Measurements from ENCODE around the gene HNRNPAB.

HNRNPAB gene

DNA sequence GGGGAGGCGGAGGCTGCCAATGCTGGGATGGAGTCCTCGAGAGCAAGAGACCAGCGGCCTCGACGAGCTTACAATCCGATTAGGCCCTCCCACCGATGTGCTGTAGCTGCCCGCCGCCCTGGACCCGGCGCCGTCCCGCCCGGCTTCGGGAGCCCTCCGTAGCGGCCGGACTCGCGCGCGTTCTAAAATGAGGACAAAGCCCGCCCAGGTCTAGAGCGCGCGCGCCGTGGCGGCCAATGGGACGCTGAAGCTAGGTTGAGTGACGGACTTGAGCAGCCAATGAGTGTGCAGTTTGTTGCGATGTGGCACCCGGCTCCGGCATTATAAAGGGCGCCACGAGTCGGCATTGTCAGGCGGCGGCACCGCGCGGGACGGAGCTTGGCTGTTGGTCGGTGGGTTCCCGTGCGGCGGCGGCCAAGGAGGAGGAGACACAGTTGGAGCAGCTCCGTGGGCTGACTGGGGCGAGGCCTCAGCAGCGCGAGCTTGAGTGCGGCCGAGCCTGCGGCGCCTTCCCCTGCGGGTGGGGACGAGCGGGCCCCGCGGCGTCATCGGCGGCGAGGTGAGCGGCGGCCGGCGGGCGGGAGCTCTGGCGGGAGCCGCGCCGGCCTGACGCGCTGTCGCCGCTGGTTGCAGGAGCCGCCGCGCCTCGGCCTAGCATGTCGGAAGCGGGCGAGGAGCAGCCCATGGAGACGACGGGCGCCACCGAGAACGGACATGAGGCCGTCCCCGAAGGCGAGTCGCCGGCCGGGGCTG lies at the start of gene HNRNPAB:
TSS of gene HNRNPAB (plus strand) at position 352 of the 753 bp plus-strand sequence. CDS start at position 657, 305 bp downstream.
- DNase-seq: peak; percentile 93

DNA sequence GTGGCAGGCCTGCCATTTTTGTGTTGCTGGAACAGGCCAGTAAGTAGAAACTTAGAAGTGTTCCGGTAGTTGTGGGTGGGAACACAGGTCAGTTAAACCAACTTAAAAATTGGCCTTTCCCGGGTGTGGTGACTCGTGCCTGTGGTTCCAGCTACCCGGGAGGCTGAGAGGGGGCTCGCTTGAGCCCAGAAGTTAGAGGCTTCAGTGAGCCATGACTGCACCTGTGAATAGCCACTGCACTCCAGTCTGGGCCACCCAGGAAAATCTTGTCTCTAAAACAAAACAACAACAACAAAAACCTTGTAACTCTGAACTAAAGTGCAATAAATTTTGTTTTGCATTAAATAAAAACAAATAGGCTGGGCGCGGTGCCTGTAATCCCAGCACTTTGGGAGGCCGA lies 49.3 kb upstream of the HNRNPAB start:
- no peak for DNase-seq

DNA sequence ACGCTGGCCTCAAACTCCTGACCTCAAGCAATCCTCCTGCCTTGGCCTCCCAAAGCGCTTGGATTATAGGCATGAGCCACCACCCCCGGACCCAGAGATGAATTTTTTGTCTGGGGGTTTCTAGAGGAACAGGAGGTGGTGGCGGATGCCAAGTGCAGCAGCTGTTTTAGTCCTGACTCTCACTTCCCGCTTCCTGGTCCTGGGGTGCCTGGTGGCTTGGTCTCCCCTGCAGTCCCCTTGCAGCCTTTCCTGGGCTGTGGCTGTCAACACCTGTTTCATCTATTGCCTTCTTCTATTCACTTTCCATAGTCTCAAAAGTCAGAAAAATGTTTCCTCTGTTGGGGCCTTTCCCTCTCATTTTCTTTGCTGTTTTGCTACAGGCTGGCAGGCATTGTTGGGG lies 44.2 kb upstream of the HNRNPAB start:
- DNase-seq: no peak

- no peak for DNase-seq
Observed at GRCh38 chr5:178162481-178162880, 41.9 kb upstream of the HNRNPAB start.

GRCh38 chr5:178163772-178164735 lies 40.3 kb upstream of the HNRNPAB start:
- peak; percentile 20 for DNase-seq

DNA sequence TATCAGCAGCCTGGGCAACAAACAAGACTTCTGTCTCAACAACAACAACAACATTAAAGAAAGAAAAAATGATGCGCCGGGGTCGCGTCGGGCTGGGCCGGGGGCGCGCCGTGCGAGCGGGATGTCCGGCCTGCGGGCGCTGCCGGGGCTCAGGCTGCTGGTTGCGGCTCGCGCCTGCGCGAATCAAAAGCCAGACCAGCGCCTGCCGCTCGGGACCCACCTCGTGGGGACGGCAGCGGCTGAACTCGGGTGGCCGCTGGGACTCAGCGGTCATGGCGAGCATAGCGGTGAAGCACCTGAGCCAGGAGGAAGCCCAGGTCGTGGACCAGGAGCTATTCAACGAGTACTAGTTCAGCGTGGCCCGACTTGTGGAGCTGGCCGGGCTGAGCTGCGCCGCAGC lies 38.8 kb upstream of the HNRNPAB start:
- no peak for DNase-seq

DNA sequence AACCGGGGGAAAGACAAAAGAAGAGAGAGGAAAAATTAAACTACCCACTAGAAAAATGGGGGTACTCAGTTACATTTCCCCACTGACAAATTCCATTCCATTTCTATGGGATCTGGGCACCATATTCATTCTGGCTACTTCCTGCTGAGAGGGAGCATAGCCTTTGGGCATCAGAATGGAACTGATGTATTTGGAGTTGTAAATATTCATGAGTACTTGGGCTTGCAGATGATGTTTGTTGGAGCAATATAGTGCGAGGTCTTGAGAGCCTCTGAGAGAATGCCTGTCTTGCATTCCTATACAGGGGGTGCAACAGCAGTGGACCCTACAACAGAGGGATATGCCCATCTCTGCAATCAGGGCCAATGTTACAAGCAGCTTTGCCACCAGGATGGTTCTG lies 33.9 kb upstream of the HNRNPAB start:
- DNase-seq: no peak

GRCh38 chr5:178174456-178174855 lies 29.9 kb upstream of the HNRNPAB start:
- DNase-seq: no peak

GRCh38 chr5:178176791-178177190 lies 27.5 kb upstream of the HNRNPAB start:
- no peak for DNase-seq

DNA sequence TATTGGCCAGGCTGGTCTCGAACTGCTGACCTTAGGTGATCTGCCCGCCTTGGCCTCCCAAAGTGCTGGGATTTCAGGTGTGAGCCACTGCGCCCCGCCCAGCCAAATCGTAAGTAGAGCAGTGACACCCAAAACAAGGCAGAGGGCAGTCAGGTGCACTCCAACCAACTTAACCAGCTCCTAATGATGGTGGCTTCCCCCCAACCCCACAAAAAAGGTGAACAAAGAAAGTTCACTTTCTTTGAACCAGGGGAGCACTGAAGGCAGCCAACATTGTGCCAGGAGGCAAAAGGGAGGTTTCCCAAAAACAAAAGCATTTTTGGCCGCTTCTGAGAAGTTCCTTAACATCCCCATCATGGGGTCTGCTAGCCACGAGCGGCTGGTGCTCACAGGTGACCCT lies 26.8 kb upstream of the HNRNPAB start:
- no peak for DNase-seq

DNA sequence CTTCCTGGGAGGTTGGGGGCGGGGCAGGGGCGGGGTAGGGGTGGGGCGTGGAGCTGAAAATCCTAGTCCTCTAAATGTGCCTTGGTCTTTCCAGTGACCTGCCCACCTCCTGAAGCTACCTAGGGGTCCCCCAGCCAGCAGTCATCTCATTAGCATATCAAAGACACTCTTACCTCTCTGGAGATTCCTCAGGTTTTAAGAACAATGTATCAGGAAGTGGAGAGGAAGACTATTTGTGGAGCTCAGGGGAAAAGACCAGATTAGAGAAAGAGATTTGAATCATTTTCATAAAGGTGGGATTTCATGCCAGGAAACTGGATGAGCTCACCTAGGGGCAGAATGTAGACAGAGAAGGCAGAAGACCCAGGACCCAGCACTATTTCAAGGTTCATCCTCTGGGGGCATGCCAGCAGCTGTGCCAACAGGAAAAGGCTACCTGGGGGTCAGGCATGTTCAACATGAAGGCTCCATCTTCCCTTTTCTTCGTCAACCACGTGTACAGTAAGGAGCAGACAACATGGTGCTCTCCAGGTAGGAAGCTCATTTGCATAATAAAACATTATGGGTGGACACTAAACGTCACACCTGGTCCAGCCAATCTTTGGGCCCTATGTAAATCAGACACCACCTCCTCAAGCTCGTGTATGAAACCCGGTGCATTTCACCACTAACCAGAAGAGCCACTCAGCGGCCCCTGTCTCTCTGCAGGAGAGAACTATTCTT lies 24.0 kb upstream of the HNRNPAB start:
- DNase-seq: no peak

DNA sequence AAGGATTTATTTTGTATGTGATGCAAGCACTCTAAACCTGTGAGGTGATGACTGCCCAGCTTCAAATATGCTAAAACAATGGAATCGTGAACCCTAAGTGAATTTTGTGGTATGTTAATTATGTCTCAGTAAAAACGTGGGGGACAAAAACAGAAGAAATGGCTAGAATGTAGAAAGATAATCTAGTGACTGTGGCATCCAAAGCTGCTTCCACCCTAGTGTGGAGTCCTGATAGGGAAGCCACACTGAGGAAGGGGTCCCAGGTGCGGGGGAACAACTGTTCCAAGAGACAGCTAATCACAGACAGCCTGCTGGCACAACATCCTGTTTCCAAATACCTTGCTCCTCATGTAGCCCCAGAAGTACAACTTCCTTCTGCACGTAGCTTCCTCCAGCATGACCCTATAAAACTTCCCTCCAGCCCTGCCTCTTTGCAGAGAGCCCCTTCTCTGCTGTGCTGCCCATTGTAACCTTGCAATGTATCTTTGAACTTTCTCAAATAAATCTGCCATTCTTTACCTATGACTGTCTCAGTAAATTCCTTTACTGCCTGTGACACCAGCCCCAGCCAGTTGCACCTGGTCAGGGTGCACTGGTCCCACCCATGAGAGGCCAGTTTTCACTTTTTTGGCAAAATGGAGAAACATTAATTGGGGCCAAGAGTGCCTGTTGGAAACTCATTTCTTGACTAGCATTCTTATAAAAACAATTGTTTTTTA lies 22.0 kb upstream of the HNRNPAB start:
- DNase-seq: no peak

GRCh38 chr5:178186427-178186826 lies 17.9 kb upstream of the HNRNPAB start:
- peak; percentile 3 for DNase-seq

DNA sequence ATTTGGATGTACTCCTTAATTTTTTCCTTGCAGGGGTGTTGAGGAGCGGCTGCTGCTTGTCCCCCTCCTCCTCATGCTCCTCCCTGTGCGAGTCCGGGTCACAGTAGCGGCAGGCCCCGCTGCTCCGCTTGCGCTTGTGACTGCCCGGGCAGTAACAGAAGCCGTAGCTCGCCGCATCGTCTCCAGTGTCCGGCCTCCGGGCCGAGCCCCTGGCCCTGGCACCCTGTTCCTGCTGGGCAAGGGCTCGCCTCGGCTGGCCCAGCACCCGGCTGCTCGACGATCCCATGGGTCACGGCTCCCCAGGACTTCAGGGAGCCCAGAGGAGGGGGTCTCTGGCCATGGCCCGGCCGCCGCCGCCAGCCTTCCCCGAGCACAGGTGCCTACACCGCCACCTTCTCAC lies 17.3 kb upstream of the HNRNPAB start, which contains the start of gene GMCL2:
TSS of gene GMCL2 (minus strand) at position 358 of the 400 bp plus-strand sequence. CDS start at position 286, 72 bp downstream.
- DNase-seq: no peak

GRCh38 chr5:178189433-178189832 lies 14.9 kb upstream of the HNRNPAB start:
- DNase-seq: no peak

DNA sequence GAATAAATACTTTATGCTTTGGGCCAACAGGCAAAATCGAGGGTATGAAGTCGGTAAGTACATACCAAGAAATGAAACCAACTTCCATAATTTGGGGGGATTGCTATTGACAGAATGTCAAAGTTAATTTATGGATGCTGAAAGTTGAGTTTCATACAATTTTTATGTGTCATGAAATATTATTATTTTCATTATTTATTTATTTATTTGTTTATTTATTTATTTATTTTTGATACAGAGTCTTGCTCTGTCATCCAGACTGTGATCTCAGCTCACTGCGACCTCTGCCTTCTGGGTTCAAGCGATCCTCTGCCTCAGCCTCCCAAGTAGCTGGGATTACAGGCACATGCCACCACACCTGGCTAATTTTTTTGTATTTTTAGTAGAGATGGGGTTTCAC lies 12.7 kb upstream of the HNRNPAB start:
- DNase-seq: no peak

DNA sequence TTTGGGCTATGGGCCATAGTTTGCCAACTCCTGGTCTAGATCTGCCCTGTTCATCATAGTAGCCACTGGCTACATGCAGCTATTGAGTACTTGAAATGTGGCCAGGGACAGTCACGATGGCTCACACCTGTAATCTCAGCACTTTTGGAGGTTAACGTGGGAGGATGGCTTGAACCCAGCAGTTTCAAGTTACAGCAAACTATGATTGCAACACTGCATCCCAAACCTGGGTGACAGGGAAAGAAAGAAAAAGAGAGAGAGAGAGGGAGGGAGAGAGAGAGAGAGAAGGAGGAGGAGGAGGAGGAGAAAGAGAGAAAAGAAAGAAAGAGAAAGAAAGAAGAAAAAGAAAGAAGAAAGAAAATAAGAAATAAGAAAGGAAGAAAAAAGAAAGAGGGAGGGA lies 12.1 kb upstream of the HNRNPAB start:
- no peak for DNase-seq

- no peak for DNase-seq
Observed at GRCh38 chr5:178192787-178193186, 11.5 kb upstream of the HNRNPAB start.

GRCh38 chr5:178193251-178193809 lies 11.0 kb upstream of the HNRNPAB start:
- no peak for DNase-seq

DNA sequence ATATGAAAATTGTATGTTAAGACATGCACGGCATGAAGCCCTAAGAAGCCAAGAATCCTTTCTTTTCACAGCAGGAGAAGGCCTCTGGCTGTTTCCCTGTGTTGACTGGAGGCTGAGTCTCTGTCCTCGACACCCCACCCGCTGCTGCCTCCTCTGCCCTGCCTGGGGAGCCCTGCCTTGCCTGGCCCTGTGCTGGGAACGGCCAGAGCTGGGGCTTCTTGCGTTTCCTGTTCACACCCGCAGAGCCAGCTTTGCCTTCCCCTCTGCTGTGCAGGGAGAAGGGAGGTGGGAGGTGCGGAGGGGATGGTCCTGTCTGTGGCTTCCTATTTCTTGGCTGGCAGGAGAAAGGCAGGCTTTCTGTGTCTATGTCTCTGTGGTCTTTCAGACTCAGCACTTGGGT lies 10.3 kb upstream of the HNRNPAB start:
- DNase-seq: no peak

- no peak for DNase-seq
Observed at GRCh38 chr5:178196281-178196812, 8.0 kb upstream of the HNRNPAB start.

- DNase-seq: no peak
Observed at GRCh38 chr5:178196986-178197385, 7.3 kb upstream of the HNRNPAB start.

Data from amniotic stem cell (primary cell).